Ishikawa (cell line): ENCODE measurements around the gene TARDBP.

Experiments
- EP300 ChIP-seq: IDR thresholded peaks from 2 replicates; pipeline ENCODE4 v1.6.1; 2012; ENCODE audit warnings: borderline replicate concordance
- FOXM1 ChIP-seq: IDR thresholded peaks from 2 replicates; pipeline ENCODE4 v1.6.1; 2012; ENCODE audit warnings: low read depth, borderline replicate concordance
- MAX ChIP-seq: IDR thresholded peaks from 2 replicates; pipeline ENCODE4 v1.6.1; 2012
- RAD21 ChIP-seq: IDR thresholded peaks from 2 replicates; pipeline ENCODE4 v1.6.1; 2012; ENCODE audit warnings: low read depth
- REST ChIP-seq: IDR thresholded peaks from 2 replicates; pipeline ENCODE4 v1.6.1; 2012; ENCODE audit warnings: low read depth, mild to moderate bottlenecking
- TAF1 ChIP-seq: IDR thresholded peaks from 2 replicates; pipeline ENCODE4 v1.6.1; 2012; ENCODE audit warnings: low read depth, mild to moderate bottlenecking
- TCF12 ChIP-seq: IDR thresholded peaks from 2 replicates; pipeline ENCODE4 v1.6.1; 2012; ENCODE audit warnings: low read depth
- TEAD4 ChIP-seq: IDR thresholded peaks from 2 replicates; pipeline ENCODE4 v1.6.1; 2012
- YY1 ChIP-seq: IDR thresholded peaks from 2 replicates; pipeline ENCODE4 v1.6.1; 2012; ENCODE audit warnings: low read depth
- ZBTB7A ChIP-seq: IDR thresholded peaks from 2 replicates; pipeline ENCODE4 v1.6.1; 2012; ENCODE audit warnings: low read depth

- no peak for TF ChIP-seq EP300
- no peak for TF ChIP-seq RAD21
- TF ChIP-seq FOXM1 = no peak
- no peak for TF ChIP-seq MAX
- TF ChIP-seq ZBTB7A = no peak
- no peak for TF ChIP-seq TCF12
- no peak for TF ChIP-seq TAF1
- no peak for TF ChIP-seq REST
- TF ChIP-seq YY1 = no peak
- TF ChIP-seq TEAD4 = no peak
These were observed 38.2 kb upstream of the TARDBP start for GRCh38 chr1:10973956-10974881.
